ENCODE data around the gene ANP32B.

DNA sequence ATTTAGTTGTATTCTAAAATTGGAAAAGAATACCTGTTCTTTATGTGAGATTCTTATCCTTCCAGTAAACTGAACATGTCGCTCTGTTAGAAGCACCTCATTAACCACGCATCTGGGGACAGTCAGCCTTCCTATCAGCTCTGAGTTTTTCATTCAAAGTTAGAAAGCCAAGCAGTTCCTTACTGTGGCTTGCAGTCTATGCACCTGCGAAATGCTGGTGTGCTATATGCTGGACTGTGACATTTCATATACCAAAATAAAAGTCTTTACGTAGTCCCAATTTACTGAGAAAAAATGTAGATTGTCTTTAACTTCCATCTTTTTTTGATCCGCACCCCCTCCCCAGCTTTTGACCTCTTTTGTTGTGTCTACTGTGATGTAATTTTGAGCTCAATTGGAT, 4.3 kb downstream of the ANP32B start:
- TF ChIP-seq CTCF (IDR thresholded peaks at IDR 0.05) (no peak), EZH2 (IDR thresholded peaks at IDR 0.05) (no peak)
